PFSK-1 (cell line): Measurements from ENCODE around the gene NRIP1.

Experiments used
- FOXP2 ChIP-seq: optimal IDR thresholded peaks from 2 replicates; pipeline ENCODE3; 2011; ENCODE audit warnings: borderline replicate concordance, control low read depth, inconsistent platforms; ENCODE audit not compliant: insufficient read depth; ENCODE audit errors: extremely low read length, extremely low read depth
- POLR2AphosphoS5 ChIP-seq: IDR thresholded peaks from 2 replicates; pipeline ENCODE4 v1.6.1; 2012; ENCODE audit warnings: low read depth, mild to moderate bottlenecking, control low read depth, low read length, moderate library complexity
- REST ChIP-seq, 2 experiments: IDR thresholded peaks; 2 replicates each; pipeline versions ENCODE4 v1.6.1 to v1.8.0; 2011 to 2012; ENCODE audit warnings: low read depth in 2 of 2, low read length in 2 of 2, control low read depth in 1 of 2, inconsistent platforms in 1 of 2, mild to moderate bottlenecking in 1 of 2, moderate library complexity in 1 of 2; ENCODE audit not compliant: insufficient read depth in 1 of 2
- SIN3A ChIP-seq: IDR thresholded peaks from 2 replicates; pipeline ENCODE4 v1.6.1; 2012; ENCODE audit warnings: mild to moderate bottlenecking, low read length, moderate library complexity, borderline replicate concordance; ENCODE audit not compliant: insufficient read depth
- TAF1 ChIP-seq: IDR thresholded peaks from 2 replicates; pipeline ENCODE4 v1.6.1; 2012; ENCODE audit warnings: low read length, control low read depth, borderline replicate concordance; ENCODE audit not compliant: insufficient read depth

NRIP1 gene

DNA sequence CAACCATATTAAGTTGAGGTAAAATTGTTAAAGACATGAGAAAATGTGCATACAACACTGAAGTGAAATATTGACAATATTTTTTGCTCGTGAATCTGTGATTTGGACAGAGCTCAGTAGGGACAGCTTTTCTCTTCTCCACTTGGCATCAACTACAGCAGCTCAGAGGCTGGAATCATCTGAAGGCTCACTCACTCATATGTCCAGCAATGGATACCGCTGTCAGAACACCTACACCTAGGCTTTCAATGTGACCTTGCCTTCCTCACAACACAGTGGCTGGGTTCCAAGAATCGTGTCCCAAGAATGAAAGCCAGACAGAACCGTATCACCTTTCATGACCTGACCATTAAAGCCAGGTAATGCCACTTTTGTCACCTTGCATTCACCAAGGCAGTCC lies 115.2 kb downstream of the NRIP1 start:
- TF ChIP-seq SIN3A (no peak), REST (IDR thresholded peaks at IDR 0.05; ENCODE audit: insufficient read depth in 1 of 2, low read depth in 2 of 2, low read length in 2 of 2) (no peak), POLR2AphosphoS5 (no peak), TAF1 (no peak), FOXP2 (no peak)

DNA sequence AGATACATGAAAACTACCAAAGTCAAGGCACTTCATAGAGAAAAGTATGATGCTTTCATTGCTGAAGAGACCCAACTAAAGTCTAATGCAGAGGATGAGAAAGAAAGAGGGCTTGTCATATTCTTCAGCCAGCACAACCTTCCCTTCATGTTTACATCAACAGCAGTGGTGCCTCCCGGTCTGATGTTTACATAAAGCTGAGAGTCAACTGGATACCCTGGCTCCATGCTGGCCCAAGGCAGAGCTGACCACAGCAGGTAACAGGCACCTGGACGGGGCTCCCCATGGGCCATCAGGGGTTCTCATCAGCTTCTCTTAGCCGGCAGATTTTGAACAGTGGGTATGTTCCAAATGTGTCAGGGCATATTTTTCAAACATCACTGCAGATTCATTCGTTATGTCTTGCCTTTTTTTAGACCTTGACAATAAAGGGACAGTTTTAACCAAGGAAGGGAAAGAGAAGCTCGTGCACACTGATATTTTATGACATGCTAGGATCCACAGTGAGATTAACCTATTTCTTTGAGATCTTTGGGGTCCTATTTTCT lies 117.1 kb downstream of the NRIP1 start:
- TF ChIP-seq REST (IDR thresholded peaks at IDR 0.05; ENCODE audit: insufficient read depth in 1 of 2, low read depth in 2 of 2, low read length in 2 of 2) (no peak), FOXP2 (no peak)

- TF ChIP-seq POLR2AphosphoS5 (no peak), SIN3A (no peak), REST (IDR thresholded peaks at IDR 0.05; ENCODE audit: insufficient read depth in 1 of 2, low read depth in 2 of 2, low read length in 2 of 2) (no peak), TAF1 (no peak), FOXP2 (no peak)
Measured at GRCh38 chr21:14945176-14945575, 119.6 kb downstream of the NRIP1 start.

GRCh38 chr21:14943616-14944015 lies 121.2 kb downstream of the NRIP1 start:
- TF ChIP-seq TAF1 (no peak), REST (IDR thresholded peaks at IDR 0.05; ENCODE audit: insufficient read depth in 1 of 2, low read depth in 2 of 2, low read length in 2 of 2) (no peak), SIN3A (no peak), FOXP2 (no peak), POLR2AphosphoS5 (no peak)
